Skeletal muscle satellite cell (primary cell): Measurements from ENCODE around the gene TPP1.
A peak's percentile ranks its signal among the peaks of the same experiment; 100 is the strongest.

Source experiments
- H3K27me3 ChIP-seq: 2 replicates; pipeline ENCODE4 v1.7.0; 2013; ENCODE audit warnings: low read length; ENCODE audit not compliant: control insufficient read depth, insufficient read depth
- H3K36me3 ChIP-seq: 2 replicates; pipeline ENCODE4 v1.7.0; 2013; ENCODE audit warnings: mild to moderate bottlenecking, control low read depth, low read length; ENCODE audit not compliant: insufficient read depth
- H3K4me1 ChIP-seq: 2 replicates; pipeline ENCODE4 v1.7.0; 2013; ENCODE audit warnings: low read length; ENCODE audit not compliant: control insufficient read depth, insufficient read depth
- H3K4me2 ChIP-seq: 2 replicates; pipeline ENCODE4 v1.7.0; 2013; ENCODE audit warnings: mild to moderate bottlenecking, low read length
- H3K4me3 ChIP-seq: 2 replicates; pipeline ENCODE4 v1.7.0; 2013; ENCODE audit warnings: low read length
- H3K9ac ChIP-seq: 2 replicates; pipeline ENCODE4 v1.7.0; 2013; ENCODE audit warnings: mild to moderate bottlenecking, low read depth, low read length, moderate library complexity
- H3K9me3 ChIP-seq: replicated peaks from 2 replicates; pipeline ENCODE4 v1.7.0; 2013; ENCODE audit warnings: mild to moderate bottlenecking, control low read depth, low read length

TPP1 gene

GRCh38 chr11:6615046-6615445 is 4.2 kb downstream of the TPP1 start:
- H3K4me3 ChIP-seq, result no peak overlapping the region
- H3K36me3 ChIP-seq, result peaks cover 39% of the 10 kb centered on the region
- H3K27me3 ChIP-seq, result no peaks in the 10 kb centered on the region
- H3K9me3 ChIP-seq, result no peaks in the 10 kb centered on the region
- no peak overlapping the region for H3K9ac ChIP-seq
- no peak overlapping the region for H3K4me2 ChIP-seq
- H3K4me1 ChIP-seq, result peaks cover 40% of the 10 kb centered on the region

- no peak overlapping the region for H3K4me2 ChIP-seq
- no peak overlapping the region for H3K4me3 ChIP-seq
- H3K9ac ChIP-seq, result no peak overlapping the region
- peaks cover 39% of the 10 kb centered on the region for H3K4me1 ChIP-seq
- no peaks in the 10 kb centered on the region for H3K9me3 ChIP-seq
- H3K27me3 ChIP-seq, result no peaks in the 10 kb centered on the region
- peaks cover 45% of the 10 kb centered on the region for H3K36me3 ChIP-seq
These were observed 4.8 kb downstream of the TPP1 start for GRCh38 chr11:6614446-6614845.

GRCh38 chr11:6613496-6613895 is 5.7 kb downstream of the TPP1 start:
- Histone ChIP-seq H3K4me3 (no peak overlapping the region), H3K9me3 (no peaks in the 10 kb centered on the region), H3K36me3 (peaks cover 54% of the 10 kb centered on the region), H3K4me2 (no peak overlapping the region), H3K9ac (no peak overlapping the region), H3K27me3 (no peaks in the 10 kb centered on the region), H3K4me1 (peaks cover 45% of the 10 kb centered on the region)

- peaks cover 45% of the 10 kb centered on the region for H3K4me1 ChIP-seq
- H3K27me3 ChIP-seq, result no peaks in the 10 kb centered on the region
- no peaks in the 10 kb centered on the region for H3K9me3 ChIP-seq
- peak within 1 kb of the TSS; percentile 87 for H3K9ac ChIP-seq
- peak within 1 kb of the TSS; percentile 88 for H3K4me2 ChIP-seq
- H3K36me3 ChIP-seq, result peaks cover 65% of the 10 kb centered on the region
- H3K4me3 ChIP-seq, result peak within 1 kb of the TSS; percentile 70
These were observed 6.8 kb downstream of the TPP1 start, which contains the start of gene TAF10 for GRCh38 chr11:6612213-6613041. TAF10 (minus strand) TSS chr11:6612216; CDS start chr11:6612189, 27 bp downstream.

- H3K36me3 ChIP-seq, result peaks cover 67% of the 10 kb centered on the region
- H3K4me1 ChIP-seq, result peaks cover 46% of the 10 kb centered on the region
- no peaks in the 10 kb centered on the region for H3K9me3 ChIP-seq
- peak overlapping the region; percentile 70 for H3K4me3 ChIP-seq
- no peaks in the 10 kb centered on the region for H3K27me3 ChIP-seq
- H3K4me2 ChIP-seq, result peak overlapping the region; percentile 88
- H3K9ac ChIP-seq, result peak overlapping the region; percentile 87
These were observed 7.3 kb downstream of the TPP1 start for GRCh38 chr11:6611963-6612212.

GRCh38 chr11:6611092-6611962 is 7.9 kb downstream of the TPP1 start:
- peak overlapping the region; percentile 70 for H3K4me3 ChIP-seq
- H3K27me3 ChIP-seq, result no peaks in the 10 kb centered on the region
- peaks cover 52% of the 10 kb centered on the region for H3K4me1 ChIP-seq
- peak overlapping the region; percentile 88 for H3K4me2 ChIP-seq
- peaks cover 67% of the 10 kb centered on the region for H3K36me3 ChIP-seq
- H3K9ac ChIP-seq, result peak overlapping the region; percentile 87
- H3K9me3 ChIP-seq, result no peaks in the 10 kb centered on the region

GRCh38 chr11:6610591-6610990 is 8.6 kb downstream of the TPP1 start:
- Histone ChIP-seq H3K9me3 (no peaks in the 10 kb centered on the region), H3K4me2 (peak overlapping the region; percentile 88), H3K9ac (peak overlapping the region; percentile 87), H3K27me3 (no peaks in the 10 kb centered on the region), H3K36me3 (peaks cover 61% of the 10 kb centered on the region), H3K4me1 (peaks cover 58% of the 10 kb centered on the region), H3K4me3 (peak overlapping the region; percentile 70)

GRCh38 chr11:6609502-6610015 is 9.7 kb downstream of the TPP1 start:
- Histone ChIP-seq H3K9me3 (no peaks in the 10 kb centered on the region), H3K4me3 (no peak overlapping the region), H3K4me1 (peaks cover 64% of the 10 kb centered on the region), H3K9ac (no peak overlapping the region), H3K27me3 (no peaks in the 10 kb centered on the region), H3K36me3 (peaks cover 52% of the 10 kb centered on the region), H3K4me2 (no peak overlapping the region)

- peaks cover 47% of the 10 kb centered on the region for H3K36me3 ChIP-seq
- H3K27me3 ChIP-seq, result no peaks in the 10 kb centered on the region
- H3K4me2 ChIP-seq, result no peak overlapping the region
- no peak overlapping the region for H3K9ac ChIP-seq
- peaks cover 64% of the 10 kb centered on the region for H3K4me1 ChIP-seq
- H3K9me3 ChIP-seq, result no peaks in the 10 kb centered on the region
- H3K4me3 ChIP-seq, result no peak overlapping the region
These were observed 10.3 kb downstream of the TPP1 start for GRCh38 chr11:6608726-6609501.

GRCh38 chr11:6608011-6608410 is 11.2 kb downstream of the TPP1 start:
- Histone ChIP-seq H3K4me1 (peaks cover 62% of the 10 kb centered on the region), H3K36me3 (peaks cover 44% of the 10 kb centered on the region), H3K4me3 (no peak overlapping the region), H3K4me2 (no peak overlapping the region), H3K9ac (peak overlapping the region; percentile 43), H3K9me3 (no peaks in the 10 kb centered on the region), H3K27me3 (no peaks in the 10 kb centered on the region)
